GM12878 (cell line): ENCODE results near the gene ALDH1A2.

Experiments
- BCL3 ChIP-seq: IDR thresholded peaks from 2 replicates; pipeline ENCODE4 v1.6.1; 2011; ENCODE audit warnings: borderline replicate concordance, low read depth, mild to moderate bottlenecking, moderate library complexity, low read length; ENCODE audit not compliant: insufficient read depth, poor library complexity, severe bottlenecking
- CTCF ChIP-seq, 3 experiments: IDR thresholded peaks in 2 of 3; conservative IDR thresholded peaks in 1 of 3; 2 replicates each; pipeline ENCODE4 v1.5.1; 2011; ENCODE audit warnings: low read depth in 3 of 3, low read length in 3 of 3, mild to moderate bottlenecking in 3 of 3, control low read depth in 2 of 3, moderate library complexity in 2 of 3, inconsistent platforms in 1 of 3, mixed read lengths in 1 of 3; ENCODE audit not compliant: control insufficient read depth in 2 of 3, insufficient read depth in 1 of 3; ENCODE audit errors: extremely low read depth in 1 of 3
- EZH2 ChIP-seq: IDR thresholded peaks from 2 replicates; pipeline ENCODE4 v1.6.1; 2012; ENCODE audit warnings: low read depth, mild to moderate bottlenecking, control low read depth, inconsistent platforms, low read length, borderline replicate concordance; ENCODE audit not compliant: control insufficient read depth
- HDAC6 ChIP-seq: fragments of 200-600 bp; sonication (generic); IDR thresholded peaks from one replicate; pipeline ENCODE4 v1.8.0; 2017; ENCODE audit warnings: antibody characterized with exemption; ENCODE audit not compliant: unreplicated experiment
- IRF5 ChIP-seq: fragments of 450-650 bp; IDR thresholded peaks from 2 replicates; pipeline ENCODE4 v1.6.1; 2017; ENCODE audit warnings: borderline replicate concordance
- JUND ChIP-seq: IDR thresholded peaks from 2 replicates; pipeline ENCODE4 v1.6.1; 2012; ENCODE audit warnings: low read depth, mild to moderate bottlenecking, low read length, improper control_type of control experiment, moderate library complexity
- NR2F1 ChIP-seq: fragments of 450-650 bp; conservative IDR thresholded peaks from 2 replicates; pipeline ENCODE4 v1.6.1; 2017; ENCODE audit warnings: mild to moderate bottlenecking
- SP1 ChIP-seq: IDR thresholded peaks from one replicate; pipeline ENCODE4 v1.6.1; 2011; ENCODE audit warnings: low read depth, low read length
- STAT1 ChIP-seq: fragments of 450-650 bp; conservative IDR thresholded peaks from 2 replicates; pipeline ENCODE4 v1.6.1; 2014; ENCODE audit warnings: antibody characterized with exemption, mild to moderate bottlenecking
- SUPT20H ChIP-seq: IDR thresholded peaks from 2 replicates; pipeline ENCODE4 v1.6.1; 2011; ENCODE audit warnings: low read depth, mild to moderate bottlenecking, low read length, moderate library complexity, borderline replicate concordance; ENCODE audit not compliant: control insufficient read depth

GRCh38 chr15:58058729-58059128, 6.8 kb downstream of the ALDH1A2 start:
- TF ChIP-seq SUPT20H (no peak), NR2F1 (no peak), CTCF (IDR thresholded peaks at IDR 0.05 in 2 of 3, conservative IDR thresholded peaks at IDR 0.05 in 1 of 3; ENCODE audit: control insufficient read depth in 2 of 3, extremely low read depth in 1 of 3, insufficient read depth in 1 of 3, low read depth in 3 of 3, low read length in 3 of 3) (no peak), IRF5 (no peak), EZH2 (no peak), JUND (no peak), SP1 (no peak), BCL3 (no peak), HDAC6 (no peak), STAT1 (no peak)
